ENCODE measurements around the gene MAN1C1. TPM values are rescaled to one million over a fixed set of nuclear protein-coding genes. Genes with fewer than 3 reads are reported as not detected.

The MAN1C1 gene
- total and polyA plus RNA-seq, 3 experiments from 2014 or later, result 2.8 to 5.6 (median 3.6) TPM

DNA sequence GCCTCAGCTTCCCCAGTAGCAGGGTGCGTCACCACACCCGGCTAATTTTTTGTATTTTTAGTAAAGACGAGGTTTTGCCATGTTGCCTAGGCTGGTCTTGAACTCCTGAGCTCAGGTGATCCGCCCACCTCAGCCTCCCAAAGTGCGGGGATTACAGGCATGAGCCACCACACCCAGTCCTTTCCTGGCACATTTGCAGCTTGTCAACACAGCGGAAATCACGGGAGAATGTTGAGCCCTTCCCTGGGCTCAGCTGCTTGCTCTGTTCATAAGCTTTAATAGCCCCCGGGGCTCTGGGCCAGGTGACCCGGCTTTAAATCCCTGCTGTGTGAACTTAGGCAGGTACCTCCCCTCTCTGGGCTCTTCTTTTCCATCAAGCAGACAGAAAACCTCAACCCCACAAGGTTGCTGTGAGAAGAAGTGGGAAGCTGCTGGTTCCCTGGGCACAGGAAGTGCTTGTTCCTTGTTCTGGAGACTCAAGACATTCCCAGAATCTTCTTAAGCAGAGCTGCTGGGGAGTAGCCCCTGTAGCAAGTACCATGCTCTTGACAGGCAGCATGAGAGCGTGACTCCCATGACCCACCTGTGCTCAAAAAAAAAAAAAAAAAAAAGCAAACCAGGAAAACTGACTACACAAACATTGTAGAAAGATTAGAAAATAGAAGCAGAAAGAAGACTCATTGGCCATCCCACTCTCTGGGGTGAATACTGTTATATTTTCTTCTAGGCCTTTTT lies 168.9 kb downstream of the MAN1C1 start:
- ChIA-PET POLR2A (no interaction called here), CTCF (interaction anchor here (0.8 kb wide), 1 partner anchor 11 kb away, joined by 3 read pairs; no protein-coding TSS in a partner anchor)
- H3K4me3 ChIP-seq (ENCODE audit: low read length), result no peak overlapping the region
- H3K36me3 Mint-ChIP-seq, result peaks cover 0 to 51% (median 9%) of the 10 kb centered on the region in 3 donors
- H3K4me1 ChIP-seq (ENCODE audit: insufficient read depth, low read length), result peaks cover 8% of the 10 kb centered on the region
- no peaks in the 10 kb centered on the region for H3K27me3 Mint-ChIP-seq
- no peak overlapping the region for H3K4me3 Mint-ChIP-seq
- H3K27me3 ChIP-seq (ENCODE audit: insufficient read depth, low read length, poor library complexity, severe bottlenecking), result no peaks in the 10 kb centered on the region
- no peaks in the 10 kb centered on the region for H3K4me1 Mint-ChIP-seq
- H3K36me3 ChIP-seq (ENCODE audit: insufficient read depth, low read length), result peaks cover 6% of the 10 kb centered on the region
- no peak for DNase-seq
- no peak overlapping the region for H3K27ac Mint-ChIP-seq
- H3K9me3 Mint-ChIP-seq, result no peaks in the 10 kb centered on the region
- H3K27ac ChIP-seq (ENCODE audit: low read depth, low read length), result no peak overlapping the region
- H3K9me3 ChIP-seq (ENCODE audit: low read length), result no peaks in the 10 kb centered on the region

DNA sequence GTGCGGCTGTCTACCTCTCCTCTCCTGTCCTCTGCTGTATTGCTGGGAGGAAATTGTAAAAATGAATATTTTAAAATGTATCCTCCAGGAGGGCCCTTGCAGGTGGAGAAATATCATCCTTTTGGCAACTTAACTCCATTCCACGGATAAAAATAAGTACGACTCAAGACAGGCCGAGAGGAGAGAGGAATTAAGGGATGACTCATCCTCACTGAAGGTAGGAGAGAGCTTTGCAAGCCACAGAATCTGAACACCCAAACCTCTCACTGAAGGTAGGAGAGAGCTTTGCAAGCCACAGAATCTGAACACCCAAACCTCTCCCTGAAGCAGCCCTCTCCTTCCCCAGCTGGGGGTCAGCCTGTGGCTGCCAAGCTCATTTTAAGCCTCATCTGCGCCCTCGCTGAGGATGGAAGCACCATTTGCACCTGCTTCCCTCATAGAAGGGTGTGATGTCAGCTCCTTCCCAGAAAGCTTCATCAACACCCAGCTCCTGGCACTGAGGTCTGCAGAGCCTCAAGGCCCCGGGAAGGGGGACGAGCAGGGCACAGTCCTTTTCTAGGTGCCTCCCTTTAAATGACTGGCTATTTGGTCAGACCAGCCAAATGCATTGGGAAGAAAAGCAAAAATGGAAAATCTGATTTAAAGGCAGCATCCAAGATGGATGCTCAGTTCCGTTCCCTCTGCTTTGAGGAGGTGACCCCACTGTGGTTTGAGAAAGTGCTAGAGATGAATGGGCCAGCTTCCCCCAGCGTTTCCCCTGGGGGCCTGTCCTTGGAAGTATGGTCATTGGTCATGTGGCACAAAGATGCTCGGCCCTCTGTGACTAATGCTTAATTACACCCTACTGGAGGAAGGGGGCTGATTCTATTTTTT lies 170.5 kb downstream of the MAN1C1 start:
- POLR2A ChIA-PET, result no interaction called here
- no peaks in the 10 kb centered on the region for H3K9me3 ChIP-seq (ENCODE audit: low read length)
- H3K4me1 ChIP-seq (ENCODE audit: insufficient read depth, low read length), result peaks cover 8% of the 10 kb centered on the region
- no peaks in the 10 kb centered on the region for H3K27me3 ChIP-seq (ENCODE audit: insufficient read depth, low read length, poor library complexity, severe bottlenecking)
- Mint-ChIP-seq H3K27ac (peak overlapping the region in 2 of 8 donors; percentile 43 to 66), H3K36me3 (peaks cover 0 to 50% (median 13%) of the 10 kb centered on the region in 3 donors), H3K9me3 (no peaks in the 10 kb centered on the region), H3K4me3 (no peak overlapping the region), H3K4me1 (no peaks in the 10 kb centered on the region), H3K27me3 (no peaks in the 10 kb centered on the region)
- H3K36me3 ChIP-seq (ENCODE audit: insufficient read depth, low read length), result peaks cover 6% of the 10 kb centered on the region
- H3K27ac ChIP-seq (ENCODE audit: low read depth, low read length), result no peak overlapping the region
- CTCF ChIA-PET, result interaction anchor here (2.1 kb wide), 1 partner anchor 9 kb away, joined by 5 read pairs; no protein-coding TSS in a partner anchor
- no peak overlapping the region for H3K4me3 ChIP-seq (ENCODE audit: low read length)
- no peak for DNase-seq

DNA sequence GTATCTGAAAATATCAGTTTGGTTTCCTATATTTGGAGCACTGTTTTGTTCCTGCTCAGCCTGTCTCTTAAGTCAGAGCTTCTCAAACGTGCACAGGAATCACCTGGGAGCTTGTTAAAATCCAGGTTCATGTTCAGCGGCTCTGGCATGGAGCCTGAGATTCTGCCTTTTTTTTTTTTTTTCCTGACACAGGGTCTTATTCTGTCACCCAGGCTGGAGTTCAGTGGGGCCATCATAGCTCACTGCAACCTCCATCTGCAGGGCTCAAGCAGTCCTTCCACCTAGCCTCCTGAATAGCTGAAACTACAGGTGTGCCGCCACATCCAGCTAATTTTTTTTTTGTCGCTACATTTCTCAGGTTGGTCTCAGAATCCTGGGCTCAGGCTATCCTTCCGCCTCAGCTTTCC lies 171.2 kb downstream of the MAN1C1 start:
- CTCF ChIA-PET, result interaction anchor here (2.1 kb wide), 1 partner anchor 8 kb away, joined by 5 read pairs; no protein-coding TSS in a partner anchor
- H3K4me3 Mint-ChIP-seq, result no peak overlapping the region
- H3K36me3 Mint-ChIP-seq, result peaks cover 0 to 46% (median 13%) of the 10 kb centered on the region in 3 donors
- no peak overlapping the region for H3K27ac Mint-ChIP-seq
- POLR2A ChIA-PET, result no interaction called here
- no peaks in the 10 kb centered on the region for H3K9me3 Mint-ChIP-seq
- H3K27me3 Mint-ChIP-seq, result no peaks in the 10 kb centered on the region
- no peaks in the 10 kb centered on the region for H3K4me1 Mint-ChIP-seq
- Histone ChIP-seq H3K27ac (ENCODE audit: low read depth, low read length) (no peak overlapping the region), H3K4me1 (ENCODE audit: insufficient read depth, low read length) (peaks cover 7% of the 10 kb centered on the region), H3K9me3 (ENCODE audit: low read length) (no peaks in the 10 kb centered on the region), H3K36me3 (ENCODE audit: insufficient read depth, low read length) (peaks cover 6% of the 10 kb centered on the region), H3K4me3 (ENCODE audit: low read length) (no peak overlapping the region), H3K27me3 (ENCODE audit: insufficient read depth, low read length, poor library complexity, severe bottlenecking) (no peaks in the 10 kb centered on the region)
- DNase-seq, result no peak

DNA sequence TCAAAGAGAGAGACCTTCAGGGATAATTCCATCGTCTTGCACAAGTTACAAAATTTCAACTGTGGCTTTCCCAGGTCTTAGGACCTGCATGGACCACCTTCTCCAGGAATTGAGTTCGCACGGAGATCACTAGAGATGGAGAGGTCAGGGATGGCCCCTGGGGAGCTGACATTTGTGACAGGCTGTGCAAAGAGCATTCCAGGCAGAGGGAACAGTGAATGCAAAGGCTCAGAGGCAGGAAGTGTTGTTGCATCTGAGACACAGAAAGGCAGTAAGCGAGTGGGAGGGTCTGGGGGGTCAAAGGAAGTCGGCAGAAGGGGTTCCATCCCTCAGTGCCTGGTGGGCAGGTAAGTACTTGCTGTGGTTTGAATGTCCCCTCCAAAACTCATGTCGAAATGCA lies 173.9 kb downstream of the MAN1C1 start:
- H3K9me3 ChIP-seq (ENCODE audit: low read length), result no peaks in the 10 kb centered on the region
- no peaks in the 10 kb centered on the region for H3K27me3 ChIP-seq (ENCODE audit: insufficient read depth, low read length, poor library complexity, severe bottlenecking)
- Mint-ChIP-seq H3K4me1 (peaks cover under 1 to 6% (median 2%) of the 10 kb centered on the region in 3 donors), H3K27me3 (no peaks in the 10 kb centered on the region), H3K4me3 (peak overlapping the region in 1 of 7 donors; percentile 15), H3K9me3 (no peaks in the 10 kb centered on the region), H3K27ac (peak overlapping the region in 3 of 8 donors; percentile 8 to 38 (median 29)), H3K36me3 (peaks cover 0 to 23% (median 4%) of the 10 kb centered on the region in 3 donors)
- CTCF ChIA-PET, result no interaction called here
- no peak overlapping the region for H3K27ac ChIP-seq (ENCODE audit: low read depth, low read length)
- H3K4me1 ChIP-seq (ENCODE audit: insufficient read depth, low read length), result peaks cover 3% of the 10 kb centered on the region
- no peaks in the 10 kb centered on the region for H3K36me3 ChIP-seq (ENCODE audit: insufficient read depth, low read length)
- DNase-seq, result no peak
- POLR2A ChIA-PET, result no interaction called here
- no peak overlapping the region for H3K4me3 ChIP-seq (ENCODE audit: low read length)

DNA sequence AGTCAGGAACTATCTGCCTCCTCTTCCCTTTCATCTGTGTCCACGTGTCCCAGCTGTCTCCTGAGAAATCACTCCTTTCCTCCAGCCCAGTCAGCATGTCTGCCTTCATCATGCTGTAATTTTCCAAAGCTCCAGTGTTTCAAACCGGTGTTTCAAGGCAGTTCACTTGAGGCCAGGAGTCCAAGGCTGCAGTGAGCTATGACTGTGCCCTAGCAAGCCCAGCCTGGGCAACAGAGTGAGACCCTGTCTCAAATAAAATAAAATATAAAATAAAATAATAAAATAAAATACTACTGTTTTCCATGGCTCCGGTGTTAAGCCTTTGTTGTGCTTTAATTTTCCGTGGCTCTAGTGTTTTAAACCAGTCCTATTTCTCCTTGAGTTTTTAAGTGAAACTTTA lies 175.5 kb downstream of the MAN1C1 start:
- H3K27me3 ChIP-seq (ENCODE audit: insufficient read depth, low read length, poor library complexity, severe bottlenecking), result no peaks in the 10 kb centered on the region
- peaks cover 17 to 22% (median 17%) of the 10 kb centered on the region in 3 donors for H3K4me1 Mint-ChIP-seq
- peaks cover 18% of the 10 kb centered on the region for H3K4me1 ChIP-seq (ENCODE audit: insufficient read depth, low read length)
- H3K27ac ChIP-seq (ENCODE audit: low read depth, low read length), result no peak overlapping the region
- no peak overlapping the region for H3K4me3 Mint-ChIP-seq
- CTCF ChIA-PET, result interaction anchor here (1.1 to 2.3 kb wide), 2 partner anchors 47 to 173 kb away, joined by 3 to 7 read pairs; no protein-coding TSS in a partner anchor
- no peaks in the 10 kb centered on the region for H3K36me3 ChIP-seq (ENCODE audit: insufficient read depth, low read length)
- peak overlapping the region in 1 of 8 donors; percentile 70 for H3K27ac Mint-ChIP-seq
- no peaks in the 10 kb centered on the region for H3K9me3 Mint-ChIP-seq
- DNase-seq, result no peak
- POLR2A ChIA-PET, result no interaction called here
- H3K9me3 ChIP-seq (ENCODE audit: low read length), result no peaks in the 10 kb centered on the region
- peaks cover 0 to 9% (median 4%) of the 10 kb centered on the region in 3 donors for H3K36me3 Mint-ChIP-seq
- H3K4me3 ChIP-seq (ENCODE audit: low read length), result no peak overlapping the region
- peaks cover 0 to 2% of the 10 kb centered on the region in 2 donors for H3K27me3 Mint-ChIP-seq

DNA sequence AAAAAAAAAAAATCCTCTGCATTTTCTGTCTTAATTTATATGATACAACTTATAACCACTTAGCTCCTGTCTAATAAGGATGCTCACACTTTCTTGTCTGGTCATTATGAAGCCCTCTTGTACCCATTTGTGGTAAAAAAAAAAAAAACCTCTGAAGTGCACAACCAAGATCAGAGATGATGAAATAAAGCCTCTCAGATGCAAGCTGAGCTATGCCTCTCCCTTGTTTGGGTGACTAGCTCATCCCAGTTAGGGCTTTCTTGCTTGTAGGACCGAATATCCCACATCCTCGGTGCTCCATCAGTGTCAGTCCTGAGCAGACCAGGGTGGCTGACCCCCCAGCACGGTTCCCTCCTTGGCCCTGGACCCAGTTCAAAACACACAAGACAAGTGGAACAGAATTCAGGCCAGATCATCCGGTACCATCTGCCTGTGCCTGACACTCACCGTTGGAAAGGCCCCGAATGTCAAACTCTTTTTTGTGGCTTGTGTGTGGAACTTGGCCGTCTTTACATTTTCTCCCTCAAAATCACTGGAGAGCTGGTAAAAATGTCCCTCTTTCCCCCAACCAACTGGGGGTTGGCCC lies 177.1 kb downstream of the MAN1C1 start:
- Mint-ChIP-seq H3K36me3 (peaks cover 0 to 4% (median 2%) of the 10 kb centered on the region in 3 donors), H3K4me1 (peaks cover 29 to 38% (median 32%) of the 10 kb centered on the region in 3 donors), H3K4me3 (no peak overlapping the region), H3K9me3 (no peaks in the 10 kb centered on the region), H3K27ac (peak overlapping the region in 5 of 8 donors; percentile 1 to 83 (median 41)), H3K27me3 (peaks cover 0 to 3% of the 10 kb centered on the region in 2 donors)
- no peak overlapping the region for H3K4me3 ChIP-seq (ENCODE audit: low read length)
- peaks cover 31% of the 10 kb centered on the region for H3K4me1 ChIP-seq (ENCODE audit: insufficient read depth, low read length)
- H3K9me3 ChIP-seq (ENCODE audit: low read length), result no peaks in the 10 kb centered on the region
- no peak for DNase-seq
- H3K27me3 ChIP-seq (ENCODE audit: insufficient read depth, low read length, poor library complexity, severe bottlenecking), result no peaks in the 10 kb centered on the region
- no peak overlapping the region for H3K27ac ChIP-seq (ENCODE audit: low read depth, low read length)
- POLR2A ChIA-PET, result interaction anchor here (0.7 kb wide), 1 partner anchor 362 kb away, joined by 5 read pairs; no protein-coding TSS in a partner anchor
- no peaks in the 10 kb centered on the region for H3K36me3 ChIP-seq (ENCODE audit: insufficient read depth, low read length)
- CTCF ChIA-PET, result interaction anchor here (1.1 to 2.3 kb wide), 4 partner anchors 19 to 186 kb away, joined by 3 to 7 read pairs (median 4); no protein-coding TSS in a partner anchor

DNA sequence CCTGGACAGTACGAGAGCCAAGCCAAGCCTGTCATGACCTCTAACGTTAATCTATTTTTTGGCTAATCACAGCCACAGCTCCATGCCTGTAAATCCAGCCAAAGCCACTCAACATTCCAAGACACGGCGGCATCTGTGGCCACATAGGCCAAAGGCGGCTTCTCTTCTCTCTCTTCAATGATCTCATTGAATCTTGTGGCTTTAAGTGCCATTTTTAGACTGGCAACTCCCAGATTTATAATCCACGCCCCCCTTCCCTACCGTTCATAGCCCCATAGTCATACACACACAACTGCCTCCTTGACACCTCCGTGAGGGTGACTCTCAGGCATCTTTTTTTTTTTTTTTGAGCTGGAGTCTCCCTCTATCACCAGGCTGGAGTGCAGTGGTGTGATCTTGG lies 177.7 kb downstream of the MAN1C1 start:
- peak overlapping the region in 3 of 8 donors; percentile 10 to 67 (median 17) for H3K27ac Mint-ChIP-seq
- no peak overlapping the region for H3K4me3 ChIP-seq (ENCODE audit: low read length)
- ChIA-PET CTCF (interaction anchor here (1.1 to 1.6 kb wide), 3 partner anchors 20 to 186 kb away, joined by 3 to 4 read pairs (median 3); no protein-coding TSS in a partner anchor), POLR2A (no interaction called here)
- H3K9me3 ChIP-seq (ENCODE audit: low read length), result no peaks in the 10 kb centered on the region
- peaks cover 29 to 41% (median 33%) of the 10 kb centered on the region in 3 donors for H3K4me1 Mint-ChIP-seq
- peaks cover 0 to 3% of the 10 kb centered on the region in 2 donors for H3K27me3 Mint-ChIP-seq
- DNase-seq, result no peak
- H3K27ac ChIP-seq (ENCODE audit: low read depth, low read length), result no peak overlapping the region
- peaks cover 38% of the 10 kb centered on the region for H3K4me1 ChIP-seq (ENCODE audit: insufficient read depth, low read length)
- no peak overlapping the region for H3K4me3 Mint-ChIP-seq
- H3K36me3 ChIP-seq (ENCODE audit: insufficient read depth, low read length), result no peaks in the 10 kb centered on the region
- peaks cover 0 to 4% (median 2%) of the 10 kb centered on the region in 3 donors for H3K36me3 Mint-ChIP-seq
- no peaks in the 10 kb centered on the region for H3K27me3 ChIP-seq (ENCODE audit: insufficient read depth, low read length, poor library complexity, severe bottlenecking)
- no peaks in the 10 kb centered on the region for H3K9me3 Mint-ChIP-seq
